GM08714 (cell line): ENCODE measurements around the gene DPP10.
"Not testable (repeated sequence)": the region's sequence is repeated elsewhere in the genome, so short reads cannot be mapped to it uniquely, and the experiment has no call there.

Experiments used
- H3K4me3 ChIP-seq: fragments of 200-500 bp; sonication (Bioruptor generic); 2 replicates; pipeline ENCODE4 v1.5.1; 2014; ENCODE audit warnings: mild to moderate bottlenecking, low read length, inconsistent platforms
- ZNF274 ChIP-seq: IDR thresholded peaks from 2 replicates; pipeline ENCODE4 v1.6.1; 2012; ENCODE audit warnings: mild to moderate bottlenecking, low read depth, low read length

The DPP10 gene

DNA sequence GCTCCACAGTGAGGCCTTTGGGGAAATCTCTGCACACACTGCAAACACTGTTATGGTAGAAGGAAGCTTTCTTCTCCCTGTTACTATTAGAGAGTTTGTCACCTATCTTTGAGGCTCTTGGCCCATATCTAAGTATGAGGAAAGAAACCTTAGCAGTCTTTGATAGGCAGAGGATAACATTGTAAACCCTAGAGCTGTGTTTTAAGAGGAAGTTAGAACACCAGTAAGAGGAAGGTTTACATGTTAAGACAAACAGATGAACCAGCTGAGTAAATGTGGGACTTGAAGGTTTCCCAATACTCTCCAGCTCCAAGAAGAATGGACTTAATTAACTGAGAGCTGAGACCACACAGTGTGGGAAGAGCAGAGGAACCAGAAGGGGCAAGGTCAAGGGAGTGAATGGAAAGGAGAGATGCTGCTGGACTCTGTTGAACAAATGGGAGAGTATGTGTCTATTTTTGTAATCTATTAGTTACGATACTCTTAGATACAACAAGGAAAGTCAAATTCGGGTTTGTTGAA is 257.0 kb downstream of the DPP10 start:
- no peak overlapping the region for H3K4me3 ChIP-seq
- no peak for TF ChIP-seq ZNF274

DNA sequence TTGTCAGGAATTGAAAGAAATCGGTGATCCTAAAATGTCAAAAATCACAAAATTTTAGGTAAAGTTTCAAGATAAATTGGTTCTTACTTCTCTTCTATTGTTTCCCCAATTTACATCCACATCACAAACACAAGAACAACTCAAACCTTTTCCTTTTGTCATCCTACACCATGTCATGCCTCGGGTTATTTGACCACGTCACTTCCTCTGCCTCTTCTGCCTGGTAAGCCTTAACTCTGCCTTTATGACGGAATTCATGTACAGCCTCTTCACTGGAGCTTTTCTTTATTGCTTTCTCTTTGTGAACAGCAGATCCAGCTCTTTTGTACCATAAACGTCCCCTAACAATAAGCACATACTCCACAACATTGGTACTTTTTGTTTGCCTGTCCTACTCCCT is 258.0 kb downstream of the DPP10 start:
- H3K4me3 ChIP-seq, result no peak overlapping the region
- no peak for TF ChIP-seq ZNF274

DNA sequence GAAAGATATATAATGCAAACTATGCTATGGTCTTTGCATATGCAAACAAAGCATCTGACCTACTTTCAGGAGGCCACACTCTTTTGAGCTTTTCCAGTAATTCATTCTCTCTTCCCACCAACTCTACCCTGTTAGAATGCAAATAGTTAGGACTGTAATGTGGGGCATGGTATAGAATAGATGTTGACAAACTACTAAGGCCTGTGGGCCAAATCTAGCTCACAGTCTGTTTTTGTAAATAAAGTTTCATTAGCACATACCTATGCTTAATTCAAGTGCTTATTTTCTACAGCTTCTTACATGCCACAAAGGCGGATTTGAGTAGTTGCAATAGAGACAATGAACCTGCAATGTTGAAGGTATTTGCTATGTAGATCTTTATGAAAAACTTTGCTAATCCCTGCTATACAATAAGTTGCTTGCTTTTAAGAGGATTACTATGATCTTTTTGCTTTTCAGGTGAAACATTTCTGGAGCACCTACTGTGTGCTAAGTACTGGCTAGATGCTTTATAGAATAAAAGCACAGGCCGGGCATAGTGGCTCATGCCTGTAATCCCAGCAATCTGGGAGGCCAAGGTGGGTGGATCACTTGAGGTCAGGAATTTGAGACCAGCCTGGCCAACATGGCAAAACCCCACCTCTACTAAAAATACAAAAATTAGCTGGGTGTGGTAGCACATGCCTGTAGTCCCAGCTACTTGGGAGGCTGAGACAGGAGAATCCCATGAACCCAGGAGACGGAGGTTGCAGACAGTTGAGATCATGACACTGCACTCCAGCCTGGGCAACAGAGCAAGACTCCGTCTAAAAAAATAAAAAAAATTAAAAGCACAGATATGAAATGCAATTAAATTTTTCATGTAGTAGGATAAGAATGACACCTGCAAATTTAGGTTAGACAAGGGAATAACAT is 267.8 kb downstream of the DPP10 start:
- H3K4me3 ChIP-seq, result no peak overlapping the region
- TF ChIP-seq ZNF274, result no peak

DNA sequence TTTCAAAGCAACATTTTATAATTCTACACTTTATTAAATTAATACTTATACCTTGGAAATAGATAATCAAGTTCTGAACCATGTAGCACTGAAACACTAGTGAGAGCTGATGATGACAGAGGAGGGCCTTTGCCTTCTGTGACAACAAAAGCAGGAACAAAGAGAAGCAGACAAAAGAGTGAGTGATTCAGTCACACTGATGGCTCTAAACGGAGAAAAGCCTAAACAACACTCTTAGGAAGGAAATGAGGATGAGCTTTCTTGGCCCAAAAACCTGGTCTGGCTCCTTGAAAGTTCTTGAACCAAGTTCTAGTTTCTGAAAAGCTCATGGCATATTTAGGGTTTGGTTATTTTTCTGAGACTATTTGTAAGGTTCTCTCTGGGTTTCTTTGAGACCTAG is 271.9 kb downstream of the DPP10 start:
- no peak overlapping the region for H3K4me3 ChIP-seq
- no peak for TF ChIP-seq ZNF274

DNA sequence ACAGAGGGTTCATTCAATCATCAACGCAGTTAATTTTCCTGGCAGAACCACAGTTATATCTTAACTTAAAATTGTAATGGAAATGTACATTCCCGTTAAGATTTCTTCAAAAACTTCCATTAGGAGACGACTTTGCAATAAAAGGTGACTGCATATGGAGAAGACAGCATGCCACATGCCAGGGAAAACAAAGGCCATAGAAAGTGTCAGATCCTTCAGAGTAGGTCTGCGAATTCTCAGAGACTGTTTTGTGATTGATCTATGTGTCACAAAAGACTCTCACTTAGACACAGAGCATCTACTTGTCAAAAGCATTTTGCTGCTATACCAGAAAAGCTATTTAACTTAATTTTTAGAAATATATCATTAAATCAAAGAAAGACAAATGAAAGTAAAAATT is 274.6 kb downstream of the DPP10 start:
- H3K4me3 ChIP-seq, result no peak overlapping the region
- TF ChIP-seq ZNF274, result no peak

DNA sequence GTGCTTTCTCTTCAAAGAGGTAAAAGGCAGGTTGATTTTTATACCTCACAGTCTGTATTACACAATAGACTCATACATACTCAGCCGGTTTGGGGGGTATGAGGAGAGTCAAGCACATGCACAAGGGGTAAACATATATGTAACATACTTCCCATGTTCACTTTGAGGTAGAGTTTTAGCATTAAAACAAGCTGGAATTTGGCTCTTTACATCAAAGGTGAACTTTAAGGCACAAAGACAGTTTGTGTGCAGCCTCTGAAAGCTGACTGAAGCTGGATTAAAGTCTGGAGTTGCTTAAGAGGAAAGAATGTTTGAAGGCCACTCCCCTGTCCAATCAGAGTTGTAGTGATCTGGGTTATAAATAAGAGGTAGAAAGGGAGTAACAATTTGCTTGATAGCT is 282.0 kb downstream of the DPP10 start:
- H3K4me3 ChIP-seq, result no peak overlapping the region
- no peak for TF ChIP-seq ZNF274

DNA sequence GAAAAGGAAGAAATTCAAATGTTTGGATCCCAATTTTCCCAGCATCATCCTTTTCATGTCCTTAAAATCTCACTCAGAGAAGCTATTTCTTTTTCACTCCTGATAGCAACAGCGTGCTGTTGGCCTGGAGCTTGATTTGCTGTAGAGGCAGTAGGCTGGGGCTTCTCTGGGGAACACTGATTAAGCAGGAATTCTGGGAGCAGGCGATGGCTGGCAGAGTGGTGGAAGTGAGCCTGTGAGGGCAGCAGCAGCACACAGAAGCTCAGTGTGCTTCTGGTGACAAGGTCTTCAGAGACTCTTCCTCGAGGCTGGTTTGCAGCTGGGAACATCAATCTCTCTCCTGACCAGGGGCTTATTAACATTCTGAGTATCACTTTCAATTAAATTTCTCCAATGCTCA is 284.6 kb downstream of the DPP10 start:
- no peak overlapping the region for H3K4me3 ChIP-seq
- no peak for TF ChIP-seq ZNF274

DNA sequence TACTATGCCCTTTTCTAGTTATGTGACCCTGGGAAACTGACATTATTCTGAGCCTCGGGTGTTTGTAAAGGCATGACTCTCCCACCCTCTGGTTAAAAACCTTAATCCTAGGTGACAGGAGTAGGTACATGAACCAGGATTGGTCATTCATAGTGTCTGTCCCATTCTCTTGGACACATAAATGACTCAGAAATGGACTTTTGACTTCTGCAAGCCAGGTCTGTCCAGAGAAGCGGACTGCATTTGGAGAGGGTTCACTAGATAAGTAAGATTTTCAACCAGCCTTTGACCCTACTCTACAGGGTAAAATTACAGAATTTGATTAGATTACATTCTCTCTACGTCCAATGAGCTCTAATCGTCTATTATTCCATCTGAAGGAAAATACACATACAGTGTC is 285.9 kb downstream of the DPP10 start:
- no peak overlapping the region for H3K4me3 ChIP-seq
- no peak for TF ChIP-seq ZNF274

DNA sequence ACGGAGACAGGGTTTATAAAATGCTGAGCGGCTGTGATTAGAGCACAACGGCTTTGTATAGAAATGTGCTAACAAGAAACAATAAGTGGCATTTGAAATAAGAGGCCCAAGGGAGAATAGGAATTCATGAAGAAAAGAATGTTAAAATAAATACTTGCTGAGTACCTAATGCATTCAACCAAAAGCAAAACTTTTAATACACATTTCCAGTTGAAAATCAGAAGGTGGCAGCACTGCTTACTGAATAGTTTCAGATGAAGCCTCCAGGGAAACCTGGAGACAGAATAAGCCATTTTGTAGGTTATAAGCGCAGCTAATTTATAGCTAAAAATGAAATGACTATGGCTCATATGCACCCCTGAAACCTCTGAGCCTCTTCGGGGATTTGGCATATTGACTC is 286.6 kb downstream of the DPP10 start:
- no peak overlapping the region for H3K4me3 ChIP-seq
- TF ChIP-seq ZNF274, result no peak

DNA sequence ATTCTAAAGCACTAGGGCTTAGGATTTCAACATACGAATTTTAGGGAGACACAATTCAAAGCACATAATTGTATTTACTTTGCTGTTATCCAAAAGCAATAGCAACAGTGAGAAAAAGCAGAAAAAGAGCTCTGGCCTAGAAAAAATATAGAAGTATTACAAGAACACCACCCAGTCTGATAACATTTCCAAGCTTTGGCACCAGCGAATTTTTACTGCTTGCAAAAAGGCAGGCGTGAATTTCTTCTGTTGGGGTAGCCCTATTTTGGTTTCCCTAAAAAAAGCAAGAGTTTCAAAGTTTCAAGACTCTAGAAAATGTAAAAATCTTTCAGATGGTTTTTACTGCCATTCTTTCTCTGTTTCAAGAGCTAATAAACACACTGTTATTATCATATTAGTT is 292.7 kb downstream of the DPP10 start:
- H3K4me3 ChIP-seq, result no peak overlapping the region
- TF ChIP-seq ZNF274, result no peak

DNA sequence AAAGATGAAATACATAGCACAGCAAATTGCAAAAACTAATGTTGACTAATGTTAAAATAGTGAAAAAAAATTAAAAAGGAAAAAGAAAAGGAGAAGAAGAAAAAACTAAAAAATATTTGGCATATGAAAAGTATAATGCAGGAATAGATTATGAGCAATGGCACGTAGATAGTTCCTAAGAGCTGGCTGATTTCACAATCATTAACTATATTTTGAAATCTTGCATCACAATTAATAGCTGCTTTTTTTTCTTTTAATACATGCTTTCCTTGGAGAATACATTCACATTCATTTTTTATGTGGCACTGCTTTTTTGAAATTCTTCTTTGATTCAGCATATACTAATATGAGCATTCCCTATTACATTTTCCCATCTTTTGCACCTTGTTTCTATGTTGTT is 299.8 kb downstream of the DPP10 start:
- no peak for TF ChIP-seq ZNF274

DNA sequence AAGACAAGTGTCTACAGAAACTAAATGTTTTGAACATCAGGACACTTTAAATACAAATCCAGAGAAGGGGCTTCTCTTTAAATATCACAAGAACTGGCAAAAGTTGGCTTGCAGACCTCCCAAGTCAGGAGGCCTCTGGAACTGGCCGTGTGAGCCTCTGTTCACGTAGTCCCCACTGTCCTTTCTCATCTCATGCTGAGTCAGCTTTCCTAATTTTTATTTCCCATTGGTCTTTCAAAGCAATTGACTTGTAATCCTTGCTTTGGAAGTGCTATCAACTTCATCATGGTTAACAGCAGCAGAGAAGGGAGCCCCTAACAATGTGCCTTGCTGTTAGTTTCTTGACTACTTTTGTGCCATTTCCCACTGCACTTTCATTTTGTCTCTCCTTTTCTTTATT is 303.3 kb downstream of the DPP10 start:
- TF ChIP-seq ZNF274, result no peak
- H3K4me3 ChIP-seq, result no peak overlapping the region

More for the DNA sequence above, 299.8 kb downstream of the DPP10 start:
- H3K4me3 ChIP-seq, result no peak overlapping the region

DNA sequence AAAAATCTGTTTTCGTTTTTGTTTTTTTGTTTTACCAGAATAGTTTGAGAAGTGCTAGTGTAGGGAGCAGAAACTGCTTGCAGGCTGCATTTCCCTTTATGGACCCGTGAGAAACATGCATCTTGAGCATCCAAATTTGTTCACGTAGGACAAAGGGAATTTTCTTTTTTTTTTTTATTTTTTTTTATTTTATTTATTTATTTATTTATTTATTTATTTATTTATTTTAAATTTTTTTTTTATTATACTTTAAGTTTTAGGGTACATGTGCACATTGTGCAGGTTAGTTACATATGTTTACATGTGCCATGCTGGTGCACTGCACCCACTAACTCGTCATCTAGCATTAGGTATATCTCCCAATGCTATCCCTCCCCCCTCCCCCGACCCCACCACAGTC is 305.7 kb downstream of the DPP10 start:
- not testable (repeated sequence) for H3K4me3 ChIP-seq

DNA sequence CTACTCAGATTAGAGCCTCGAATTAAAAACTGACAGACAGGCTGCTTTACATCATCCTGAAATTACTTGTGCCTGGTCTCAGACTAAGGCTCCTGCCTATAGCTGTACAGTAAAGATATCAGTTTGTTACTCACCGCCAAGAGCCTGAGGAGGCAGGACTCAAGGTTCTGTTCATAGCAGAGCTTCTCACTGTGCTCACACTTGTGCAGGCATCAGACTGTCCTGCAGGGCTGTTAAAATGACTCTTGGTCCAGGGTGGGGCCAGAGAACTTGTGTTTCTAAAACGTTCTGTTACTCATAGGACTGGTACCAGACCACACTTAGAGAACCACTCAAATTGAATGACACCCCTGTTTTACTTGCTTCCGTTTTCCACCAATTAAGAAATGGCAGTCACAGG is 310.0 kb downstream of the DPP10 start:
- no peak overlapping the region for H3K4me3 ChIP-seq
- TF ChIP-seq ZNF274, result no peak

DNA sequence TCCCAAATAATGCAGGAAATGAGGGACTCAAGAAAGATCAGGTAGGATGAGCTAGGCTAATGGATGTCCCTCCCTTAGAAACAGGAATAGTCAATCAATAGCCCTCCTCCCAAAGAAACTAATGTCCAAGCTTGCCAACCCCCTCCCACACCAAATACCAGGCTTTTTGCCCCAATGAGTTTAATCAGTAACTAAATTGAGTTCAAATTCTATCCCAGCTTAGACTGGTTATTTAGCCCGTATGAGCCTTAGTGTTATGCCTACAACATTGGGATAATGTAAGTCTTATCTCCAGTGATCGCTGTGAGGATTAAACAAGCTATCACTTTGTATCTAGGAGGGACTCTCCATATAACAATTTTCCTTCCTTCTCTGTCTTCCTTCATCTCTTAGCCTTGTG is 310.7 kb downstream of the DPP10 start:
- TF ChIP-seq ZNF274, result no peak
- H3K4me3 ChIP-seq, result no peak overlapping the region
